Psoas muscle (tissue), 8 donors: ENCODE measurements around the gene SSTR3. TPM values are rescaled to one million over a fixed set of nuclear protein-coding genes. Genes with fewer than 3 reads are reported as not detected.

Experiments used
- ATAC-seq, 4 donors: fragments of 200-7000 bp; cut with Tn5 transposase; one replicate each; pipeline ENCODE4 v1.9.1; 2020; ENCODE audit warnings: moderate library complexity in 3 of 4, mild to moderate bottlenecking in 2 of 4
- DNase-seq, 2 donors: peaks; one replicate each; pipeline ENCODE4 v3.0.0-alpha.2; 2020
- H3K27ac ChIP-seq: fragments of 200-600 bp; one replicate; pipeline ENCODE4 v1.8.0; 2022
- H3K27me3 ChIP-seq, 3 donors: fragments of 200-600 bp in 1 of 3; one replicate each; pipeline versions ENCODE4 v1.6.1 to v1.8.0; 2013 to 2022; ENCODE audit warnings: low read length in 2 of 3, mild to moderate bottlenecking in 2 of 3, moderate library complexity in 1 of 3; ENCODE audit not compliant: insufficient read depth in 3 of 3
- H3K36me3 ChIP-seq, 2 donors: fragments of 200-600 bp in 1 of 2; one replicate each; pipeline versions ENCODE4 v1.6.1 to v1.8.0; 2013 to 2022; ENCODE audit warnings: low read depth in 1 of 2, mild to moderate bottlenecking in 1 of 2, moderate library complexity in 1 of 2; ENCODE audit not compliant: insufficient read depth in 1 of 2
- H3K4me1 ChIP-seq: fragments of 200-600 bp; one replicate; pipeline ENCODE4 v1.8.0; 2022
- H3K4me3 ChIP-seq: fragments of 200-600 bp; one replicate; pipeline ENCODE4 v1.8.0; 2022; ENCODE audit warnings: mild to moderate bottlenecking
- H3K9me3 ChIP-seq: fragments of 200-600 bp; one replicate; pipeline ENCODE4 v1.8.0; 2022
- WGBS, 3 donors: extraction: QIAGEN DNeasy Blood & Tissue Kit; methylation state at CpG; one replicate each; pipeline versions ENCODE4 v1.1.6 to v1.1.7; 2013; 5-methylcytosine and 5-hydroxymethylcytosine counted together
- intact Hi-C, 2 donors: fragments of 100-400 bp; cut with DNase I; formaldehyde crosslinking; loops; one replicate each; pipeline versions ENCODE4 v1.11.0 to v1.14.2; 2022
- polyA plus RNA-seq, 3 donors: library from polyadenylated mRNA; stranded (reverse); fragments of 200-250 nt; gene quantifications; one replicate each; pipeline ENCODE4 v1.2.3, GENCODE V29; 2013
- total RNA-seq, 4 donors: library from RNA; stranded (reverse); fragmentation: NEBNext Ultra II Directional in 2 of 4; extraction: Animal tissue kit (Norgen Biotek cat#: 25700) in 2 of 4; gene quantifications; one replicate each; pipeline versions ENCODE4 v1.2.1 to v1.2.4, GENCODE V29; 2021 to 2023
- TF ChIP-seq, protein P1 (sequence below): fragments of 200-600 bp; IDR thresholded peaks from one replicate; pipeline ENCODE4 v1.8.0; 2022; ENCODE audit warnings: antibody characterized with exemption
- donor health status: healthy with polysubstance abuse.
- donor health status: DM: no; HTN: no; CAD: no; lungs with moderate emphysema.
- donor health status: Bipolar disorder and iron deficiency.
- donor health status: healthy.
- donor health status: DM: yes; HTN: yes; CAD: no.
- donor health status: DM: no; HTN: no; CAD: no.
- donor health status: DM: no; HTN: no; CAD: no.
- donor health status: DM: yes; HTN: yes; CAD: no.

The SSTR3 gene
- total and polyA plus RNA-seq, 7 donors = 0.01 TPM; not detected in 6

DNA sequence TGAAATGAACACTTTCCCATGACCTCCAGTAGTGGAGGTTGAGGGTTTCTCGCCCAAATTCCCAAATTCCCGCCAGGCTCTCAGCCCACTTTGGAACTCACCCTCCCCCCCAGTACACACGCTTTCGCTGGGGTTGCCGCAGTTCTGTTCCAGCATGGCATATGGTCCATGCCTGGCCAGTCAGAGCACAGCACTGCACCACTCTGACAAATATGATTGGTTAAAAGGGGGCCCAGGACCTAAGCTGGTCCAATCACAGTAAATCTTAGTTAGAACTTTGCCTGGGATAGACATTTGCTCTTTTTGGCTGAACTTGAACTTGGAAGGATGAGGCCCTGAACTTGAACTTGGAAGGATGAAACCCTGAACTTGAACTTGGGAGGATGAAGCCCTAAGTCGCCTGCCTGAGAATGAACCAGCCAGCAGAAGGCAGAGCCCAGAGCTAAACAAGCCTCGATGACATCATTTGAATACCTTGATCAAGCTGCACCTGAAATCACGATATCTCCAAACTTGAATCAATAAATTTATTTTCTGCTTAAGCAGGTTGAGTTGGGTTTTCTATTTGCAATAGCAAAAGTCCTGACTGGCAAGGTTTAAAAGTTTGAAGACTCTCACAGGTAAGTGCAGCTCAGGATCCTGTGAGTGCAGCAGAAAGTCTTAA is 12.6 kb upstream of the SSTR3 start:
- WGBS, 3 donors = 49 to 56% (median 50%) methylated on average over 8 of the region's 8 CpGs

GRCh38 chr22:37223965-37224551 is 11.8 kb upstream of the SSTR3 start:
- 65 to 76% (median 65%) methylated on average over 3 of the region's 3 CpGs for WGBS, 3 donors
- intact Hi-C loops = no loop called here
- no peaks in the 10 kb centered on the region for H3K36me3 ChIP-seq
- H3K4me3 ChIP-seq = no peak overlapping the region
- H3K27me3 ChIP-seq = peaks cover 0 to 33% (median 8%) of the 10 kb centered on the region in 3 donors
- no peak overlapping the region for H3K27ac ChIP-seq
- no peaks in the 10 kb centered on the region for H3K9me3 ChIP-seq
- ATAC-seq (no peak), DNase-seq (no peak)
- TF ChIP-seq, protein P1, sequence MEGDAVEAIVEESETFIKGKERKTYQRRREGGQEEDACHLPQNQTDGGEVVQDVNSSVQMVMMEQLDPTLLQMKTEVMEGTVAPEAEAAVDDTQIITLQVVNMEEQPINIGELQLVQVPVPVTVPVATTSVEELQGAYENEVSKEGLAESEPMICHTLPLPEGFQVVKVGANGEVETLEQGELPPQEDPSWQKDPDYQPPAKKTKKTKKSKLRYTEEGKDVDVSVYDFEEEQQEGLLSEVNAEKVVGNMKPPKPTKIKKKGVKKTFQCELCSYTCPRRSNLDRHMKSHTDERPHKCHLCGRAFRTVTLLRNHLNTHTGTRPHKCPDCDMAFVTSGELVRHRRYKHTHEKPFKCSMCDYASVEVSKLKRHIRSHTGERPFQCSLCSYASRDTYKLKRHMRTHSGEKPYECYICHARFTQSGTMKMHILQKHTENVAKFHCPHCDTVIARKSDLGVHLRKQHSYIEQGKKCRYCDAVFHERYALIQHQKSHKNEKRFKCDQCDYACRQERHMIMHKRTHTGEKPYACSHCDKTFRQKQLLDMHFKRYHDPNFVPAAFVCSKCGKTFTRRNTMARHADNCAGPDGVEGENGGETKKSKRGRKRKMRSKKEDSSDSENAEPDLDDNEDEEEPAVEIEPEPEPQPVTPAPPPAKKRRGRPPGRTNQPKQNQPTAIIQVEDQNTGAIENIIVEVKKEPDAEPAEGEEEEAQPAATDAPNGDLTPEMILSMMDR = no peak
- no peaks in the 10 kb centered on the region for H3K4me1 ChIP-seq

More for the DNA sequence above, 12.6 kb upstream of the SSTR3 start:
- no peaks in the 10 kb centered on the region for H3K36me3 ChIP-seq
- DNase-seq (no peak), ATAC-seq (no peak)
- H3K4me1 ChIP-seq = no peaks in the 10 kb centered on the region
- H3K4me3 ChIP-seq = no peak overlapping the region
- intact Hi-C loops = no loop called here
- H3K9me3 ChIP-seq = no peaks in the 10 kb centered on the region
- H3K27me3 ChIP-seq = peaks cover 0 to 33% (median 8%) of the 10 kb centered on the region in 3 donors
- H3K27ac ChIP-seq = no peak overlapping the region
- TF ChIP-seq, protein P1 = no peak

GRCh38 chr22:37222440-37222971 is 10.2 kb upstream of the SSTR3 start:
- Histone ChIP-seq H3K36me3 (no peaks in the 10 kb centered on the region), H3K4me3 (no peak overlapping the region), H3K27ac (no peak overlapping the region), H3K9me3 (no peaks in the 10 kb centered on the region), H3K4me1 (no peaks in the 10 kb centered on the region), H3K27me3 (peaks cover 0 to 23% (median 8%) of the 10 kb centered on the region in 3 donors)
- intact Hi-C loops = no loop called here
- ATAC-seq = no peak
- no peak for DNase-seq
- TF ChIP-seq, protein P1 = no peak
- 46 to 52% (median 50%) methylated on average over 8 of the region's 8 CpGs for WGBS, 3 donors

GRCh38 chr22:37221424-37222333 is 9.4 kb upstream of the SSTR3 start:
- no peaks in the 10 kb centered on the region for H3K9me3 ChIP-seq
- H3K36me3 ChIP-seq = no peaks in the 10 kb centered on the region
- WGBS, 3 donors = 88 to 90% (median 90%) methylated on average over 10 of the region's 10 CpGs
- DNase-seq (no peak), ATAC-seq (no peak)
- intact Hi-C loops = no loop called here
- no peaks in the 10 kb centered on the region for H3K4me1 ChIP-seq
- H3K27ac ChIP-seq = no peak overlapping the region
- peaks cover 0 to 25% (median 8%) of the 10 kb centered on the region in 3 donors for H3K27me3 ChIP-seq
- TF ChIP-seq, protein P1 = no peak
- H3K4me3 ChIP-seq = no peak overlapping the region
